Fibroblast of lung (primary cell): ENCODE data around the gene CAMTA1.

Source experiments
- EZH2 ChIP-seq: IDR thresholded peaks from 2 replicates; pipeline ENCODE4 v1.5.1; 2012; ENCODE audit warnings: low read length, control low read depth, mild to moderate bottlenecking; ENCODE audit errors: missing control alignments
- TF ChIP-seq, protein P1 (sequence below), 2 donors: IDR thresholded peaks in 1 of 2; conservative IDR thresholded peaks in 1 of 2; 1 replicate in 1 of 2; 2 replicates in 1 of 2; pipeline ENCODE4 v1.5.1; 2011 to 2012; ENCODE audit warnings: low read length in 2 of 2, control low read depth in 1 of 2, inconsistent platforms in 1 of 2, low read depth in 1 of 2, mild to moderate bottlenecking in 1 of 2

DNA sequence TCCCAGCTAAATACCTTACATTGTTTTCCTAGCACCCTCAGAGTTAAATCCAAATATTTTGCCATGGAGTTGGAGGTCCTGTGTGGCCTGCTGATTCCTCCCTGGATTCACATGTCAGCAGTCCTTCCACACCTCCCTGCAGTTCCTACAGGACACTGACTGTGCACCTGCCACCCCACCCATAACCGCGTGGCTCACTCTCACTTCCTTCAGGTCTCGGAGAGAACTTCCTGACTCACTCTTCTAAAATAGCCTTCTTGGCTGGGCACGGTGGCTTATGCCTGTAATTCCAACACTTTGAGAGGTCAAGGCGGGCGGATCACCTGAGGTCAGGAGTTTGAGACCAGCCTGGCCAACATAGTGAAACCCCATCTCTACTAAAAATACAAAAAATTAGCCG is 8.4 kb upstream of the CAMTA1 start:
- TF ChIP-seq, protein P1, sequence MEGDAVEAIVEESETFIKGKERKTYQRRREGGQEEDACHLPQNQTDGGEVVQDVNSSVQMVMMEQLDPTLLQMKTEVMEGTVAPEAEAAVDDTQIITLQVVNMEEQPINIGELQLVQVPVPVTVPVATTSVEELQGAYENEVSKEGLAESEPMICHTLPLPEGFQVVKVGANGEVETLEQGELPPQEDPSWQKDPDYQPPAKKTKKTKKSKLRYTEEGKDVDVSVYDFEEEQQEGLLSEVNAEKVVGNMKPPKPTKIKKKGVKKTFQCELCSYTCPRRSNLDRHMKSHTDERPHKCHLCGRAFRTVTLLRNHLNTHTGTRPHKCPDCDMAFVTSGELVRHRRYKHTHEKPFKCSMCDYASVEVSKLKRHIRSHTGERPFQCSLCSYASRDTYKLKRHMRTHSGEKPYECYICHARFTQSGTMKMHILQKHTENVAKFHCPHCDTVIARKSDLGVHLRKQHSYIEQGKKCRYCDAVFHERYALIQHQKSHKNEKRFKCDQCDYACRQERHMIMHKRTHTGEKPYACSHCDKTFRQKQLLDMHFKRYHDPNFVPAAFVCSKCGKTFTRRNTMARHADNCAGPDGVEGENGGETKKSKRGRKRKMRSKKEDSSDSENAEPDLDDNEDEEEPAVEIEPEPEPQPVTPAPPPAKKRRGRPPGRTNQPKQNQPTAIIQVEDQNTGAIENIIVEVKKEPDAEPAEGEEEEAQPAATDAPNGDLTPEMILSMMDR (conservative IDR thresholded peaks at IDR 0.05 in 1 of 2, IDR thresholded peaks at IDR 0.05 in 1 of 2; ENCODE audit: low read depth in 1 of 2, low read length in 2 of 2) = no peak
- no peak for TF ChIP-seq EZH2
